Kidney (tissue), 14 donors: ENCODE results near the gene HS3ST2. TPM values are rescaled to one million over a fixed set of nuclear protein-coding genes. Genes with fewer than 3 reads are reported as not detected.
A peak's percentile ranks its signal among the peaks of the same experiment; 100 is the strongest.

Source experiments
- DNase-seq, 5 donors: peaks; one replicate each; pipeline ENCODE4 v3.0.0-alpha.2; 2013 to 2020
- FAIRE-seq: peaks from 2 replicates; lab custom pipeline; 2012; peaks lifted over from hg19 to GRCh38; lab: Jason Lieb, UNC
- H3K27ac ChIP-seq, 2 donors: one replicate each; pipeline ENCODE4 v1.7.0; 2013; ENCODE audit warnings: low read depth in 2 of 2, low read length in 2 of 2, inconsistent platforms in 1 of 2
- H3K27me3 ChIP-seq: one replicate; pipeline ENCODE4 v1.7.1; 2013; ENCODE audit warnings: low read length, inconsistent platforms; ENCODE audit not compliant: control insufficient read depth, insufficient read depth
- H3K36me3 ChIP-seq, 3 donors: one replicate each; pipeline versions ENCODE4 v1.7.0 to v1.7.1; 2013; ENCODE audit warnings: low read length in 3 of 3, control low read depth in 1 of 3, inconsistent platforms in 1 of 3; ENCODE audit not compliant: insufficient read depth in 3 of 3, control insufficient read depth in 2 of 3
- H3K4me1 ChIP-seq, 3 donors: one replicate each; pipeline versions ENCODE4 v1.7.0 to v1.7.1; 2013; ENCODE audit warnings: low read length in 3 of 3, inconsistent platforms in 1 of 3, low read depth in 1 of 3; ENCODE audit not compliant: control insufficient read depth in 2 of 3, insufficient read depth in 2 of 3
- H3K4me3 ChIP-seq, 3 donors: one replicate each; pipeline versions ENCODE4 v1.7.0 to v1.8.1; 2013; ENCODE audit warnings: low read length in 3 of 3, control low read depth in 1 of 3, inconsistent platforms in 1 of 3
- H3K9ac ChIP-seq, 3 donors: one replicate each; pipeline versions ENCODE4 v1.7.0 to v1.7.1; 2013; ENCODE audit warnings: low read length in 3 of 3, control low read depth in 1 of 3, inconsistent platforms in 1 of 3
- H3K9me3 ChIP-seq, 3 donors: one replicate each; pipeline versions ENCODE4 v1.7.0 to v1.7.1; 2013; ENCODE audit warnings: low read length in 3 of 3, control low read depth in 1 of 3, inconsistent platforms in 1 of 3; ENCODE audit not compliant: control insufficient read depth in 2 of 3, insufficient read depth in 1 of 3
- CTCF ChIP-seq: IDR thresholded peaks from 3 replicates; pipeline ENCODE4 v1.5.1; 2012; ENCODE audit warnings: mild to moderate bottlenecking, moderate library complexity, borderline replicate concordance; ENCODE audit not compliant: insufficient read depth; ENCODE audit errors: extremely low read depth
- intact Hi-C: fragments of 100-400 bp; cut with DNase I; formaldehyde crosslinking; loops from one replicate; pipeline ENCODE4 v1.11.1; 2022
- polyA plus RNA-seq: library from polyadenylated mRNA; stranded (reverse); fragments of 350-450 nt; fragmentation: Illumina TruSeq; extraction: RNeasy Lipid Tissue Mini Kit (QIAGEN cat#74804); gene quantifications from one replicate; pipeline ENCODE4 v1.2.3, GENCODE V29; 2014; ENCODE audit warnings: low read depth, low replicate concordance; ENCODE audit not compliant: insufficient read depth
- total RNA-seq: library from RNA; stranded (reverse); fragmentation: NEBNext Ultra II Directional; extraction: Animal tissue kit (Norgen Biotek cat#: 25700); gene quantifications from one replicate; pipeline ENCODE4 v1.2.1, GENCODE V29; 2021
- donor health status: control.
- donor health status: control.
- donor health status: control.
- donor health status: control.
- donor health status: control.
- donor health status: DM: yes; HTN: yes; CAD: no.
- donor health status: Normal renal cell carcinoma (clear cell type).

HS3ST2 gene
- total and polyA plus RNA-seq, 2 donors from 2014 or later: 1.5 TPM; not detected in 1

DNA sequence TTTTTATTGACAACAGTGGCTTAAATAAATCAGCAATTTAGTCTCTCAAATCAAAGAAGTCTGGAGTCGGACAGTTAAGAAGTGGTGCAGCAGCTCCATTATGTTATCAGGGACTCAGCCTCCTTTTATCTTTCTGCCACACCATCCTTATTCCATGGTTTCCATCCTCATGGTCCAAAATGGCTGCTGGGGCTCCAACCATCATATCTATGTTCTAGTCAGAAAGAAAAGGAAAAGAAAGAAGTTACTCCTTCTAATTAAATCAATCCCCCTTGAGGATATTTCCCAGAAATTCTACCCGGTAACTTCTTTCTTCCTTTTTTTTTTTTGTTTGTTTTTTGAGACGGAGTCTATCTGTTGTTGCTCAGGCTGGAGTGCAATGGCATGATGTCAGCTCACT lies 109.5 kb downstream of the HS3ST2 start:
- Histone ChIP-seq H3K27me3 (no peaks in the 10 kb centered on the region), H3K4me1 (no peaks in the 10 kb centered on the region), H3K4me3 (no peak overlapping the region), H3K9me3 (no peaks in the 10 kb centered on the region), H3K36me3 (no peaks in the 10 kb centered on the region), H3K9ac (no peak overlapping the region), H3K27ac (no peak overlapping the region)
- DNase-seq (no peak), FAIRE-seq (no peak)
- no peak for TF ChIP-seq CTCF
- intact Hi-C loops: no loop called here

- intact Hi-C loops: no loop called here
- Histone ChIP-seq H3K4me3 (no peak overlapping the region), H3K9ac (no peak overlapping the region), H3K4me1 (no peaks in the 10 kb centered on the region), H3K27me3 (no peaks in the 10 kb centered on the region), H3K9me3 (no peaks in the 10 kb centered on the region), H3K36me3 (no peaks in the 10 kb centered on the region), H3K27ac (no peak overlapping the region)
- FAIRE-seq (no peak), DNase-seq (no peak)
- TF ChIP-seq CTCF: no peak
Measured at GRCh38 chr16:22924492-22924891, 110.5 kb downstream of the HS3ST2 start.

DNA sequence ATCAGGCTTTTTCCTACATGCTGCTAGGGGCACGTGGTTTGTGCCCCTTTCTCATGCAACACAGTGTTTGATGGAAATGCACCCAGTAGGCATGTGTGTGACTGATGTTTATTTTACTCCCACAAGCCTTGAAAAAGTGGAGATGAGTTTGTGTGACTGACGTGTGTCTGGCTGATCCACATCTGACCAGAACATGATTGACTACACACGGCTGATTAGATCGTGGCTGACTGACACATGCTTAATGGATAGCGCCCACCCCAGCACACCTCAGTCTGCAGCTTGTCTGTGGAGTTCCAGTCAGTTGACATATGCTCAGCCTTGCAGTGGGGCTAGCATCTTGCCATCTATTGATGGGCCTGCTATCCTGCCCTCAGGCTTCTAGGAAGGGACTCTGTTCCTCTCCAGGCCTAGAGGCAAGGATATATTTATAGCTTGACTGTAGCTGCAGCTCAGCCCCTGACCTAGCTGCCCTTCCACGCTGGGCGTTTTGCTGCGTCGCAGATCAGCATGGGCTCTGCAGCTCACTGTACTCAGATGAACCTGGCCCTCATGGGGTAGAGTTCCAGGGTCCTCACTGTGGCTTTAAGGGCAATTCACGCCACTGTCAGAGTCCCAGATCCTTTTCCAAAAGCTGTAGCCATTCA lies 112.3 kb downstream of the HS3ST2 start:
- no peak overlapping the region for H3K4me3 ChIP-seq
- H3K9ac ChIP-seq: no peak overlapping the region
- no peaks in the 10 kb centered on the region for H3K36me3 ChIP-seq
- no peak for TF ChIP-seq CTCF
- no peak overlapping the region for H3K27ac ChIP-seq
- FAIRE-seq (no peak), DNase-seq (peak in 1 of 5 donors; percentile 37)
- intact Hi-C loops: no loop called here
- no peaks in the 10 kb centered on the region for H3K9me3 ChIP-seq
- no peaks in the 10 kb centered on the region for H3K27me3 ChIP-seq
- no peaks in the 10 kb centered on the region for H3K4me1 ChIP-seq

- Histone ChIP-seq H3K27me3 (no peaks in the 10 kb centered on the region), H3K4me3 (no peak overlapping the region), H3K9me3 (no peaks in the 10 kb centered on the region), H3K4me1 (no peaks in the 10 kb centered on the region), H3K36me3 (no peaks in the 10 kb centered on the region), H3K9ac (no peak overlapping the region), H3K27ac (no peak overlapping the region)
- intact Hi-C loops: no loop called here
- TF ChIP-seq CTCF: no peak
- FAIRE-seq (no peak), DNase-seq (no peak)
Measured at GRCh38 chr16:22927306-22927705, 113.3 kb downstream of the HS3ST2 start.
